PC-3 (cell line): ENCODE measurements around the gene SP8. TPM values are rescaled to one million over a fixed set of nuclear protein-coding genes. Genes with fewer than 3 reads are reported as not detected.
"Not testable (repeated sequence)": the region's sequence is repeated elsewhere in the genome, so short reads cannot be mapped to it uniquely, and the experiment has no call there.

Experiments used
- ATAC-seq: fragments of 200-7000 bp; cut with Tn5 transposase; 2 replicates; pipeline ENCODE4 v1.9.1; 2020; ENCODE audit warnings: mild to moderate bottlenecking, moderate library complexity
- Bru-seq: library from RNA; stranded (reverse); fragments of 400-500 nt; gene quantifications from one replicate; lab custom pipeline; 2021; lab: Mats Ljungman, UMichigan
- BruChase-seq, 2 experiments: library from RNA; stranded (reverse); fragments of 400-500 nt; gene quantifications; one replicate each; lab custom pipeline; 2021; lab: Mats Ljungman, UMichigan
- BruUV-seq: library from RNA; stranded (reverse); fragments of 400-500 nt; replicated peaks from 2 replicates; lab custom pipeline; 2021; lab: Mats Ljungman, UMichigan
- CTCF ChIA-PET: fragments of 300-600 bp; sonication (Branson Sonifier 250); formaldehyde crosslinking; loops from one replicate; lab custom pipeline; 2022; ENCODE audit warnings: antibody characterized with exemption; lab: Charles Lee
- POLR2A ChIA-PET: fragments of 300-600 bp; sonication (Branson Sonifier 250); formaldehyde crosslinking; loops from one replicate; lab custom pipeline; 2022; ENCODE audit warnings: antibody characterized with exemption; ENCODE audit not compliant: unreplicated experiment; lab: Charles Lee
- DNase-seq: peaks from one replicate; pipeline ENCODE4 v3.0.0-alpha.2; 2015
- H2AFZ ChIP-seq: fragments of 300-600 bp; sonication (generic); 2 replicates; pipeline ENCODE4 v1.6.0; 2016; ENCODE audit warnings: antibody characterized with exemption, low read length
- H3F3A ChIP-seq: fragments of 300-600 bp; sonication (generic); one replicate; pipeline ENCODE4 v1.6.0; 2017; ENCODE audit warnings: antibody characterized with exemption, low read length, control low read depth, mild to moderate bottlenecking; ENCODE audit not compliant: unreplicated experiment
- H3K27ac ChIP-seq: fragments of 300-600 bp; sonication (generic); 2 replicates; pipeline ENCODE4 v1.5.1; 2016; ENCODE audit warnings: mild to moderate bottlenecking, low read length
- H3K27me3 ChIP-seq: fragments of 300-600 bp; sonication (generic); 2 replicates; pipeline ENCODE4 v1.6.1; 2016; ENCODE audit warnings: low read length, mixed read lengths
- H3K36me3 ChIP-seq: fragments of 300-600 bp; sonication (generic); 2 replicates; pipeline ENCODE4 v1.6.1; 2016; ENCODE audit warnings: low read depth, mixed run types, low read length, mixed read lengths
- H3K4me1 ChIP-seq: fragments of 300-600 bp; sonication (generic); 2 replicates; pipeline ENCODE4 v1.5.1; 2016; ENCODE audit warnings: low read length; ENCODE audit not compliant: insufficient read depth
- H3K4me2 ChIP-seq: fragments of 300-600 bp; sonication (generic); 2 replicates; pipeline ENCODE4 v1.6.0; 2016; ENCODE audit warnings: low read length
- H3K4me3 ChIP-seq: fragments of 300-600 bp; sonication (generic); 2 replicates; pipeline ENCODE4 v1.5.1; 2016; ENCODE audit warnings: mild to moderate bottlenecking, low read length, mixed read lengths
- H3K79me2 ChIP-seq: fragments of 300-600 bp; sonication (generic); 2 replicates; pipeline ENCODE4 v1.6.1; 2017; ENCODE audit warnings: low read length, mixed read lengths
- H3K9ac ChIP-seq: fragments of 300-600 bp; sonication (generic); 2 replicates; pipeline ENCODE4 v1.6.0; 2016; ENCODE audit warnings: mild to moderate bottlenecking, low read length
- H3K9me2 ChIP-seq: fragments of 300-600 bp; sonication (generic); replicated peaks from 2 replicates; pipeline ENCODE4 v1.6.1; 2016; ENCODE audit warnings: mixed run types, low read length, mixed read lengths
- H3K9me3 ChIP-seq: fragments of 300-600 bp; sonication (generic); 2 replicates; pipeline ENCODE4 v1.6.1; 2016; ENCODE audit warnings: low read length, mixed read lengths
- H4K20me1 ChIP-seq: fragments of 300-600 bp; sonication (generic); 2 replicates; pipeline ENCODE4 v1.6.1; 2016; ENCODE audit warnings: low read length, mixed read lengths
- EZH2 ChIP-seq: fragments of 300-600 bp; sonication (generic); IDR thresholded peaks from one replicate; pipeline ENCODE4 v1.6.1; 2017; ENCODE audit warnings: antibody characterized with exemption, mild to moderate bottlenecking, low read length; ENCODE audit not compliant: unreplicated experiment
- EZH2phosphoT487 ChIP-seq: fragments of 300-600 bp; sonication (generic); IDR thresholded peaks from 2 replicates; pipeline ENCODE4 v1.6.1; 2018; ENCODE audit warnings: mild to moderate bottlenecking, antibody characterized with exemption, low read length, borderline replicate concordance
- intact Hi-C: fragments of 100-400 bp; cut with micrococcal nuclease; formaldehyde crosslinking; loops from 2 replicates; pipeline ENCODE4 v1.9.0; 2023
- long read RNA-seq: library from polyadenylated mRNA; unstranded; transcript quantifications from one replicate; pipeline ENCODE4 v2.0.0, GENCODE V29; 2021; ENCODE audit not compliant: unreplicated experiment
- total RNA-seq: library from RNA; depleted of rRNA; stranded (reverse); fragments of >200 nt; gene quantifications from 2 replicates; pipeline ENCODE4 v1.2.3, GENCODE V29; 2014; rRNA removed
- TF ChIP-seq, protein P1 (sequence below): fragments of 300-600 bp; sonication (generic); conservative IDR thresholded peaks from 2 replicates; pipeline ENCODE4 v1.5.1; 2017; ENCODE audit warnings: antibody characterized with exemption, low read depth, mild to moderate bottlenecking, low read length

Gene SP8
- not detected in 2 replicates for total RNA-seq
- Bru-seq, nascent RNA: percentile 11 among the genes with signal in this experiment
- BruChase-seq, experiment 1, labeled RNA remaining after a 6-hour chase: percentile 11 among the genes with signal in this experiment
- BruChase-seq, experiment 2, labeled RNA remaining after a 2-hour chase: percentile 24 among the genes with signal in this experiment
- long read RNA-seq, partial matches to known transcripts: 0 of 1 reads
- long read RNA-seq, other reads (novel, unspliced or antisense): 1 of 1 reads

GRCh38 chr7:20786779-20787659, at the start of gene SP8:
SP8 (minus strand) TSS chr7:20786886; CDS start chr7:20786798, 88 bp downstream.
- Histone ChIP-seq H3K27me3 (peaks cover 98% of the 10 kb centered on the region), H2AFZ (peak within 1 kb of the TSS; percentile 14; the same call in 1 of the 2 replicates), H3K9me2 (no peaks in the 10 kb centered on the region), H3K4me3 (peak within 1 kb of the TSS; percentile 48), H3K9me3 (no peaks in the 10 kb centered on the region), H3K9ac (no peak within 1 kb of the TSS), H3K4me2 (peak within 1 kb of the TSS; percentile 67), H3K4me1 (no peaks in the 10 kb centered on the region), H3K36me3 (no peaks in the 10 kb centered on the region), H4K20me1 (no peaks in the 10 kb centered on the region), H3K79me2 (no peaks in the 10 kb centered on the region), H3K27ac (no peak within 1 kb of the TSS), H3F3A (no peaks in the 10 kb centered on the region)
- ATAC-seq (no peak), DNase-seq (no peak)
- CTCF ChIA-PET: no interaction called here
- intact Hi-C loops: no loop called here
- POLR2A ChIA-PET: no interaction called here
- TF ChIP-seq, protein P1, sequence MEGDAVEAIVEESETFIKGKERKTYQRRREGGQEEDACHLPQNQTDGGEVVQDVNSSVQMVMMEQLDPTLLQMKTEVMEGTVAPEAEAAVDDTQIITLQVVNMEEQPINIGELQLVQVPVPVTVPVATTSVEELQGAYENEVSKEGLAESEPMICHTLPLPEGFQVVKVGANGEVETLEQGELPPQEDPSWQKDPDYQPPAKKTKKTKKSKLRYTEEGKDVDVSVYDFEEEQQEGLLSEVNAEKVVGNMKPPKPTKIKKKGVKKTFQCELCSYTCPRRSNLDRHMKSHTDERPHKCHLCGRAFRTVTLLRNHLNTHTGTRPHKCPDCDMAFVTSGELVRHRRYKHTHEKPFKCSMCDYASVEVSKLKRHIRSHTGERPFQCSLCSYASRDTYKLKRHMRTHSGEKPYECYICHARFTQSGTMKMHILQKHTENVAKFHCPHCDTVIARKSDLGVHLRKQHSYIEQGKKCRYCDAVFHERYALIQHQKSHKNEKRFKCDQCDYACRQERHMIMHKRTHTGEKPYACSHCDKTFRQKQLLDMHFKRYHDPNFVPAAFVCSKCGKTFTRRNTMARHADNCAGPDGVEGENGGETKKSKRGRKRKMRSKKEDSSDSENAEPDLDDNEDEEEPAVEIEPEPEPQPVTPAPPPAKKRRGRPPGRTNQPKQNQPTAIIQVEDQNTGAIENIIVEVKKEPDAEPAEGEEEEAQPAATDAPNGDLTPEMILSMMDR: no peak
- no peak for TF ChIP-seq EZH2phosphoT487
- TF ChIP-seq EZH2: no peak
- no TSS peak for BruUV-seq

- H3F3A ChIP-seq, BruUV-seq, H2AFZ ChIP-seq, H3K4me1 ChIP-seq, H4K20me1 ChIP-seq, H3K79me2 ChIP-seq, CTCF ChIA-PET, H3K9me3 ChIP-seq, H3K36me3 ChIP-seq, POLR2A ChIA-PET, H3K9ac ChIP-seq, ATAC-seq, DNase-seq, H3K27ac ChIP-seq, H3K4me2 ChIP-seq, H3K4me3 ChIP-seq, H3K9me2 ChIP-seq: not testable (repeated sequence)
- H3K27me3 ChIP-seq: peaks cover 23% of the 10 kb centered on the region
- intact Hi-C loops: loop anchor here (10.0 kb wide), 1 partner anchor 1122 kb away; no protein-coding TSS in a partner anchor
These were observed 49.7 kb upstream of the SP8 start for GRCh38 chr7:20836424-20836823.

DNA sequence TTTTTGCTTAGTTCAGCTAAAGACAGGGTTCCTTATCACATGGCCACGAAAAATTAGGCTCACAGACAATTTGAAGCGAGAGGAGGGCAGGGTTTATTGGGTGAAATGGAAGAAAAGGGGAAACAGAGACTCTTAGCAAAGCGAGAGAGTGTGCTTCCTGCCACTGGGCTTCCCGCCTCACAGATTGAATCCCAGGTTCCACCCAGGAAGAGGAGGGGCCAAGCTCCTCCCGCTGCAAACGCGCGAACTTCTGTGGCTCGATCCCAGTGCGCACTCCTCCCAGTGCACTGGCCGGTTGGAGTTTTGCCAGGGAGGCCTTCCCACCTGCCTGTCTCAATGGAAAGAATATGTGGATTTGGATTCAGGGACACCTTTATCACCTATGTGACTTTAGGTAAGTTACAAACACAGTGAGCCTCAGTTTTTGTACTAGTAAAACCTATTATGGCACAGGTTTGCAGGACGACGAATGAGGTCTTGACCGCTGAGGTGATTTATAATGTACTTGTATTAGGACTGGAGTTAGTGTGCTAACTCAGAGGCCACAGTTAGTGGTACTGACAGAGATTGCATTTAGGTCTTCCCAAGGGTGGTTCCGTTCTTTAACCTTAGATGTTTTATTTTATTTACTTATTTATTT, 48.5 kb upstream of the SP8 start:
- no peaks in the 10 kb centered on the region for H3F3A ChIP-seq
- intact Hi-C loops: loop anchor here (10.0 kb wide), 1 partner anchor 1120 kb away; no protein-coding TSS in a partner anchor
- no peaks in the 10 kb centered on the region for H3K36me3 ChIP-seq
- H3K27ac ChIP-seq: no peak overlapping the region
- ATAC-seq: no peak
- H3K27me3 ChIP-seq: peaks cover 27% of the 10 kb centered on the region
- ChIA-PET POLR2A (no interaction called here), CTCF (interaction anchor here (0.6 kb wide), 2 partner anchors 237 to 1081 kb away, joined by 3 read pairs; no protein-coding TSS in a partner anchor)
- H4K20me1 ChIP-seq: 0 out of 2 replicates have a peak, but pooled peaks cover 3% of the 10 kb centered on the region
- TF ChIP-seq EZH2phosphoT487: no peak
- TF ChIP-seq, protein P1: no peak
- no peak for TF ChIP-seq EZH2
- H3K79me2 ChIP-seq: no peaks in the 10 kb centered on the region
- no peak overlapping the region for H3K9ac ChIP-seq
- BruUV-seq: no TSS peak
- H3K9me2 ChIP-seq: no peaks in the 10 kb centered on the region
- H3K4me3 ChIP-seq: no peak overlapping the region
- H2AFZ ChIP-seq: no peak overlapping the region
- no peaks in the 10 kb centered on the region for H3K9me3 ChIP-seq
- no peak overlapping the region for H3K4me2 ChIP-seq
- no peaks in the 10 kb centered on the region for H3K4me1 ChIP-seq
- no peak for DNase-seq
